Urinary bladder (tissue), 4 donors: ENCODE data around the gene MKNK2. TPM values are rescaled to one million over a fixed set of nuclear protein-coding genes. Genes with fewer than 3 reads are reported as not detected.

Experiments
- DNase-seq: peaks from one replicate; pipeline ENCODE4 v3.0.0-alpha.2; 2015; ENCODE audit errors: extremely low spot score
- H3K27ac ChIP-seq: one replicate; pipeline ENCODE4 v1.5.1; 2013; ENCODE audit warnings: low read depth, mild to moderate bottlenecking, moderate library complexity
- H3K36me3 ChIP-seq: one replicate; pipeline ENCODE4 v1.6.1; 2013; ENCODE audit warnings: mild to moderate bottlenecking, moderate library complexity; ENCODE audit not compliant: insufficient read depth
- H3K4me1 ChIP-seq: one replicate; pipeline ENCODE4 v1.6.1; 2013; ENCODE audit warnings: mild to moderate bottlenecking, moderate library complexity; ENCODE audit not compliant: insufficient read depth
- H3K4me3 ChIP-seq: one replicate; pipeline ENCODE4 v1.5.1; 2013; ENCODE audit warnings: low read depth, low read length
- WGBS: extraction: QIAGEN DNeasy Blood & Tissue Kit; methylation state at CpG from one replicate; pipeline ENCODE4 v1.1.7; 2013; 5-methylcytosine and 5-hydroxymethylcytosine counted together
- polyA plus RNA-seq: library from polyadenylated mRNA; stranded (reverse); fragments of 200-250 nt; gene quantifications from one replicate; pipeline ENCODE4 v1.2.3, GENCODE V29; 2013
- total RNA-seq: library from RNA; depleted of rRNA; stranded (reverse); fragments of >200 nt; gene quantifications from one replicate; pipeline ENCODE4 v1.2.3, GENCODE V29; 2014
- donor health status: healthy with polysubstance abuse.
- donor health status: healthy.

MKNK2 gene
- total and polyA plus RNA-seq, 2 donors: 21.5 to 144 TPM

GRCh38 chr19:2026770-2027169 is 24.3 kb downstream of the MKNK2 start:
- no peak for DNase-seq
- H3K4me1 ChIP-seq: no peaks in the 10 kb centered on the region
- H3K27ac ChIP-seq: no peak overlapping the region
- H3K36me3 ChIP-seq: no peaks in the 10 kb centered on the region
- 90% methylated on average over 10 of the region's 10 CpGs for WGBS
- H3K4me3 ChIP-seq: no peak overlapping the region

GRCh38 chr19:2022289-2022688 is 28.8 kb downstream of the MKNK2 start:
- Histone ChIP-seq H3K4me1 (no peaks in the 10 kb centered on the region), H3K27ac (no peak overlapping the region), H3K4me3 (no peak overlapping the region), H3K36me3 (no peaks in the 10 kb centered on the region)
- 93% methylated on average over 2 of the region's 2 CpGs for WGBS
- no peak for DNase-seq

- Histone ChIP-seq H3K36me3 (no peaks in the 10 kb centered on the region), H3K4me1 (no peaks in the 10 kb centered on the region), H3K4me3 (no peak overlapping the region), H3K27ac (no peak overlapping the region)
- WGBS: 75% methylated on average over 4 of the region's 4 CpGs
- no peak for DNase-seq
Observed at GRCh38 chr19:2021453-2022140, 29.4 kb downstream of the MKNK2 start.

GRCh38 chr19:2018752-2019151 is 32.3 kb downstream of the MKNK2 start:
- Histone ChIP-seq H3K4me1 (no peaks in the 10 kb centered on the region), H3K4me3 (no peak overlapping the region), H3K36me3 (no peaks in the 10 kb centered on the region), H3K27ac (no peak overlapping the region)
- 96% methylated on average over 13 of the region's 13 CpGs for WGBS
- DNase-seq: no peak

GRCh38 chr19:2016041-2016807 is 34.8 kb downstream of the MKNK2 start:
- WGBS: 68% methylated on average over 23 of the region's 23 CpGs
- peak; percentile 26 for DNase-seq

GRCh38 chr19:2015608-2015950 is 35.5 kb downstream of the MKNK2 start, which contains the start of gene BTBD2:
Gene BTBD2, minus strand, starts transcription at chr19:2015714. Its CDS starts 11 bp downstream, at chr19:2015703.
- DNase-seq: no peak
- peak within 1 kb of the TSS; percentile 96 for H3K4me3 ChIP-seq
- peak within 1 kb of the TSS; percentile 73 for H3K27ac ChIP-seq
- H3K36me3 ChIP-seq: no peaks in the 10 kb centered on the region
- WGBS: 1% methylated on average over 20 of the region's 20 CpGs
- no peaks in the 10 kb centered on the region for H3K4me1 ChIP-seq

More at GRCh38 chr19:2016041-2016807, 34.8 kb downstream of the MKNK2 start:
- H3K27ac ChIP-seq: peak overlapping the region; percentile 31
- H3K36me3 ChIP-seq: no peaks in the 10 kb centered on the region
- H3K4me3 ChIP-seq: no peak overlapping the region
- no peaks in the 10 kb centered on the region for H3K4me1 ChIP-seq

- Histone ChIP-seq H3K4me1 (no peaks in the 10 kb centered on the region), H3K36me3 (no peaks in the 10 kb centered on the region), H3K4me3 (peak overlapping the region; percentile 96), H3K27ac (peak overlapping the region; percentile 73)
- no peak for DNase-seq
- WGBS: 7% methylated on average over 74 of the region's 74 CpGs
Observed at GRCh38 chr19:2014731-2015607, 36.1 kb downstream of the MKNK2 start.

- WGBS: 63% methylated on average over 5 of the region's 5 CpGs
- Histone ChIP-seq H3K36me3 (no peaks in the 10 kb centered on the region), H3K4me3 (no peak overlapping the region), H3K27ac (no peak overlapping the region), H3K4me1 (no peaks in the 10 kb centered on the region)
- DNase-seq: no peak
Observed at GRCh38 chr19:2014131-2014571, 36.9 kb downstream of the MKNK2 start.

- no peak for DNase-seq
- H3K36me3 ChIP-seq: no peaks in the 10 kb centered on the region
- 85% methylated on average over 6 of the region's 6 CpGs for WGBS
- H3K4me1 ChIP-seq: no peaks in the 10 kb centered on the region
- no peak overlapping the region for H3K27ac ChIP-seq
- H3K4me3 ChIP-seq: no peak overlapping the region
Observed at GRCh38 chr19:2013683-2013961, 37.4 kb downstream of the MKNK2 start.

- Histone ChIP-seq H3K27ac (no peak overlapping the region), H3K36me3 (no peaks in the 10 kb centered on the region), H3K4me3 (no peak overlapping the region), H3K4me1 (no peaks in the 10 kb centered on the region)
- WGBS: 85% methylated on average over 21 of the region's 21 CpGs
- no peak for DNase-seq
Observed at GRCh38 chr19:2012941-2013682, 37.9 kb downstream of the MKNK2 start.

- Histone ChIP-seq H3K27ac (no peak overlapping the region), H3K4me1 (no peaks in the 10 kb centered on the region), H3K4me3 (no peak overlapping the region), H3K36me3 (no peaks in the 10 kb centered on the region)
- 95% methylated on average over 12 of the region's 12 CpGs for WGBS
- no peak for DNase-seq
Observed at GRCh38 chr19:2011169-2011568, 39.9 kb downstream of the MKNK2 start.

- Histone ChIP-seq H3K4me3 (no peak overlapping the region), H3K27ac (no peak overlapping the region), H3K4me1 (no peaks in the 10 kb centered on the region), H3K36me3 (no peaks in the 10 kb centered on the region)
- 93% methylated on average over 20 of the region's 20 CpGs for WGBS
- no peak for DNase-seq
Observed at GRCh38 chr19:2010135-2010668, 40.8 kb downstream of the MKNK2 start.

- Histone ChIP-seq H3K36me3 (no peaks in the 10 kb centered on the region), H3K4me3 (no peak overlapping the region)
- WGBS: 92% methylated on average over 4 of the region's 4 CpGs
Observed at GRCh38 chr19:2003874-2004273, 47.2 kb downstream of the MKNK2 start.

More at GRCh38 chr19:2003874-2004273, 47.2 kb downstream of the MKNK2 start:
- Histone ChIP-seq H3K27ac (no peak overlapping the region), H3K4me1 (no peaks in the 10 kb centered on the region)
- no peak for DNase-seq
